ENCODE results near the gene GATA1.

GATA1 gene

GRCh38 chrX:48790477-48790876, 4.1 kb downstream of the GATA1 start:
- H3K27me3 ChIP-seq (ENCODE audit: insufficient read depth, low read depth, severe bottlenecking), result peaks cover 2% of the 10 kb centered on the region
- no peak overlapping the region for H3K4me3 ChIP-seq (ENCODE audit: low read depth, low read length)
- TF ChIP-seq CTCF (IDR thresholded peaks at IDR 0.05; ENCODE audit: low read depth, low read length), result no peak
- no peak for DNase-seq
- H3K9me3 ChIP-seq (ENCODE audit: severe bottlenecking), result no peaks in the 10 kb centered on the region
- no peaks in the 10 kb centered on the region for H3K36me3 ChIP-seq
- no peak overlapping the region for H3K27ac ChIP-seq

GRCh38 chrX:48791063-48791820, 4.9 kb downstream of the GATA1 start:
- DNase-seq, result no peak
- Histone ChIP-seq H3K27ac (no peak overlapping the region), H3K4me3 (ENCODE audit: low read depth, low read length) (no peak overlapping the region), H3K36me3 (no peaks in the 10 kb centered on the region), H3K9me3 (ENCODE audit: severe bottlenecking) (no peaks in the 10 kb centered on the region), H3K27me3 (ENCODE audit: insufficient read depth, low read depth, severe bottlenecking) (peaks cover 2% of the 10 kb centered on the region)
- no peak for TF ChIP-seq CTCF (IDR thresholded peaks at IDR 0.05; ENCODE audit: low read depth, low read length)

GRCh38 chrX:48792219-48792618, 5.8 kb downstream of the GATA1 start:
- peaks cover 2% of the 10 kb centered on the region for H3K27me3 ChIP-seq (ENCODE audit: insufficient read depth, low read depth, severe bottlenecking)
- DNase-seq, result no peak

GRCh38 chrX:48793935-48794334, 7.5 kb downstream of the GATA1 start:
- Histone ChIP-seq H3K27me3 (ENCODE audit: insufficient read depth, low read depth, severe bottlenecking) (peaks cover 2% of the 10 kb centered on the region), H3K4me3 (ENCODE audit: low read depth, low read length) (no peak overlapping the region), H3K36me3 (no peaks in the 10 kb centered on the region), H3K9me3 (ENCODE audit: severe bottlenecking) (no peaks in the 10 kb centered on the region), H3K27ac (no peak overlapping the region)
- no peak for TF ChIP-seq CTCF (IDR thresholded peaks at IDR 0.05; ENCODE audit: low read depth, low read length)
- no peak for DNase-seq

More at GRCh38 chrX:48792219-48792618, 5.8 kb downstream of the GATA1 start:
- no peak overlapping the region for H3K4me3 ChIP-seq (ENCODE audit: low read depth, low read length)
- H3K27ac ChIP-seq, result no peak overlapping the region
- TF ChIP-seq CTCF (IDR thresholded peaks at IDR 0.05; ENCODE audit: low read depth, low read length), result no peak
- H3K9me3 ChIP-seq (ENCODE audit: severe bottlenecking), result no peaks in the 10 kb centered on the region
- H3K36me3 ChIP-seq, result no peaks in the 10 kb centered on the region

GRCh38 chrX:48794340-48794910, 8.0 kb downstream of the GATA1 start:
- Histone ChIP-seq H3K9me3 (ENCODE audit: severe bottlenecking) (no peaks in the 10 kb centered on the region), H3K27me3 (ENCODE audit: insufficient read depth, low read depth, severe bottlenecking) (peaks cover 2% of the 10 kb centered on the region), H3K27ac (no peak overlapping the region), H3K36me3 (no peaks in the 10 kb centered on the region), H3K4me3 (ENCODE audit: low read depth, low read length) (no peak overlapping the region)
- TF ChIP-seq CTCF (IDR thresholded peaks at IDR 0.05; ENCODE audit: low read depth, low read length), result no peak
- DNase-seq, result no peak

All from WERI-Rb-1 (cell line).